PC-9 (cell line): ENCODE data around the gene TAF1A.

Experiments used
- CTCF ChIP-seq: fragments of 200-600 bp; sonication (generic); conservative IDR thresholded peaks from 2 replicates; pipeline ENCODE4 v1.6.1; 2017; ENCODE audit warnings: mixed run types, antibody characterized with exemption, mild to moderate bottlenecking, moderate library complexity
- EZH2 ChIP-seq: fragments of 200-600 bp; sonication (generic); IDR thresholded peaks from 2 replicates; pipeline ENCODE4 v1.8.0; 2017; ENCODE audit warnings: antibody characterized with exemption, low read depth

- no peak for TF ChIP-seq CTCF
- no peak for TF ChIP-seq EZH2
These were observed 33.7 kb upstream of the TAF1A start for GRCh38 chr1:222623458-222623857.
